Suprapubic skin (tissue), 4 donors: ENCODE results near the gene C2orf42. TPM values are rescaled to one million over a fixed set of nuclear protein-coding genes. Genes with fewer than 3 reads are reported as not detected.
A peak's percentile ranks its signal among the peaks of the same experiment; 100 is the strongest.
"Not testable (repeated sequence)": the region's sequence is repeated elsewhere in the genome, so short reads cannot be mapped to it uniquely, and the experiment has no call there.

Experiments
- DNase-seq, 2 donors: peaks; one replicate each; pipeline ENCODE4 v3.0.0-alpha.2; 2019; ENCODE audit warnings: low spot score in 2 of 2
- H3K27ac ChIP-seq: fragments of 200-600 bp; sonication (generic); one replicate; pipeline ENCODE4 v1.5.1; 2019
- H3K27me3 ChIP-seq: fragments of 200-600 bp; sonication (generic); one replicate; pipeline ENCODE4 v1.5.1; 2019
- H3K36me3 ChIP-seq: fragments of 200-600 bp; sonication (generic); one replicate; pipeline ENCODE4 v1.5.1; 2019
- H3K4me1 ChIP-seq: fragments of 200-600 bp; sonication (generic); one replicate; pipeline ENCODE4 v1.5.1; 2019
- H3K4me3 ChIP-seq: fragments of 200-600 bp; sonication (generic); one replicate; pipeline ENCODE4 v1.5.1; 2019; ENCODE audit warnings: mild to moderate bottlenecking
- H3K9me3 ChIP-seq: fragments of 200-600 bp; sonication (generic); one replicate; pipeline ENCODE4 v1.5.1; 2019
- EP300 ChIP-seq: sonication (generic); formaldehyde crosslinking; IDR thresholded peaks from one replicate; pipeline ENCODE4 v1.6.1; 2017; ENCODE audit warnings: antibody characterized with exemption
- POLR2A ChIP-seq, 2 donors: fragments of 450-650 bp; IDR thresholded peaks; one replicate each; pipeline ENCODE4 v1.6.1; 2017; ENCODE audit warnings: antibody characterized with exemption in 2 of 2, mild to moderate bottlenecking in 2 of 2, moderate library complexity in 2 of 2
- POLR2AphosphoS5 ChIP-seq, 3 donors: sonication (generic); formaldehyde crosslinking; IDR thresholded peaks; one replicate each; pipeline ENCODE4 v1.6.1; 2017; ENCODE audit warnings: antibody characterized with exemption in 3 of 3
- WGBS: methylation state at CpG from one replicate; pipeline ENCODE4 v1.1.5; 2018; 5-methylcytosine and 5-hydroxymethylcytosine counted together
- total RNA-seq, 4 donors: library from RNA; depleted of rRNA; stranded (reverse); fragments of >200 nt; gene quantifications; one replicate each; pipeline ENCODE4 v1.1.0, GENCODE V29; 2016
- TF ChIP-seq, protein P1 (sequence below), 2 donors: fragments of 200-600 bp in 1 of 2; fragments of 450-650 bp in 1 of 2; sonication (generic) in 1 of 2; IDR thresholded peaks; one replicate each; pipeline ENCODE4 v1.5.1; 2016 to 2019; ENCODE audit warnings: antibody characterized with exemption in 2 of 2, mild to moderate bottlenecking in 1 of 2, moderate library complexity in 1 of 2

Gene C2orf42
- total RNA-seq, result 10 to 100 TPM; 12.4 to 21.6 (median 15.3) TPM

DNA sequence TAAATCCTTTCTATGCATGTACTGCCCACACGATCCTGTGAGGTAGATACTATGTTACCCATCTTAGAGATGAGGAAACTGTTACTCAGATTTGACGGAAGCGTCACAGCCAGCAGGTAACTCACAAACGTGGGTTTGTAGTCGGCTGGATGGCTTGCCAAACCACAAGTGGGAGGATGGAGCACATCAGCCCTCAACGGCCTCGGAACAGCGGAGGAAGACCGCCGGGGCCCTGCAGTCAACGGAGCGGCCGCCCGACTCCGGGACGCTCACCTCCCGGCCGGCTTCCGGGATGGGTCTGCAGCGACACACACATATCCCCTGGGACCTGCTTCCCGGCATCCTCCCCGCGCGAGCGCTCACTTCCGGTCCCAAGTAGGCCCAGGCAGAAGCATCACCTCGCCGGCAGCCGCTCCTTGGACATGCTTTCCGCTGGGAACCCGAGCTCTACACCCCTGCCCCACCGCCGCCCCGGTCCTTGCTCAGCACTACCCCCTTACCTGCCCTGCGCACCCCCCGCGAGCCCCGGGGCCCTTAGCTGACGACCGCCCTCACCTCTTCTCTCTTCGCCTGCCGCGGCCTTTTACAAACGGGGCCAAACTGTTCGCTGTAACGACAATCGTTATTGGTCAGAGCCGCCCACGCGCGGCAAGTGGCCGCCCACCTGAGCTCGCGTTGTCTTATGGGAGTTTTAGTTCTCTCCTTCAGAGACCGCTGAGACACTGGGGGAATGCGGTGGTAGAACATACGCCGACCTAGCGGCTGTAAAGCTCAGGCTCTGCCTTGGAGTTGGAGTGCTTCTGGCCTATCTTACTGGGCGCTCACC is at the start of gene C2orf42:
C2orf42 (minus strand) TSS at position 602 of the 826 bp plus-strand sequence. CDS start 9,034 bp downstream, outside the sequence.
- Histone ChIP-seq H3K4me3 (peak within 1 kb of the TSS; percentile 78), H3K9me3 (no peaks in the 10 kb centered on the region), H3K36me3 (no peaks in the 10 kb centered on the region), H3K27me3 (no peaks in the 10 kb centered on the region), H3K4me1 (peaks cover 7% of the 10 kb centered on the region), H3K27ac (peak within 1 kb of the TSS; percentile 98)
- TF ChIP-seq POLR2AphosphoS5 (IDR thresholded peaks at IDR 0.05) (peak; percentile 91 to 99 (median 95)), POLR2A (IDR thresholded peaks at IDR 0.05) (peak; percentile 91 to 97), EP300 (no peak)
- TF ChIP-seq, protein P1, sequence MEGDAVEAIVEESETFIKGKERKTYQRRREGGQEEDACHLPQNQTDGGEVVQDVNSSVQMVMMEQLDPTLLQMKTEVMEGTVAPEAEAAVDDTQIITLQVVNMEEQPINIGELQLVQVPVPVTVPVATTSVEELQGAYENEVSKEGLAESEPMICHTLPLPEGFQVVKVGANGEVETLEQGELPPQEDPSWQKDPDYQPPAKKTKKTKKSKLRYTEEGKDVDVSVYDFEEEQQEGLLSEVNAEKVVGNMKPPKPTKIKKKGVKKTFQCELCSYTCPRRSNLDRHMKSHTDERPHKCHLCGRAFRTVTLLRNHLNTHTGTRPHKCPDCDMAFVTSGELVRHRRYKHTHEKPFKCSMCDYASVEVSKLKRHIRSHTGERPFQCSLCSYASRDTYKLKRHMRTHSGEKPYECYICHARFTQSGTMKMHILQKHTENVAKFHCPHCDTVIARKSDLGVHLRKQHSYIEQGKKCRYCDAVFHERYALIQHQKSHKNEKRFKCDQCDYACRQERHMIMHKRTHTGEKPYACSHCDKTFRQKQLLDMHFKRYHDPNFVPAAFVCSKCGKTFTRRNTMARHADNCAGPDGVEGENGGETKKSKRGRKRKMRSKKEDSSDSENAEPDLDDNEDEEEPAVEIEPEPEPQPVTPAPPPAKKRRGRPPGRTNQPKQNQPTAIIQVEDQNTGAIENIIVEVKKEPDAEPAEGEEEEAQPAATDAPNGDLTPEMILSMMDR (IDR thresholded peaks at IDR 0.05), result no peak
- 2% methylated on average over 39 of the region's 60 CpGs for WGBS
- DNase-seq, result peak; percentile 97 to 98

DNA sequence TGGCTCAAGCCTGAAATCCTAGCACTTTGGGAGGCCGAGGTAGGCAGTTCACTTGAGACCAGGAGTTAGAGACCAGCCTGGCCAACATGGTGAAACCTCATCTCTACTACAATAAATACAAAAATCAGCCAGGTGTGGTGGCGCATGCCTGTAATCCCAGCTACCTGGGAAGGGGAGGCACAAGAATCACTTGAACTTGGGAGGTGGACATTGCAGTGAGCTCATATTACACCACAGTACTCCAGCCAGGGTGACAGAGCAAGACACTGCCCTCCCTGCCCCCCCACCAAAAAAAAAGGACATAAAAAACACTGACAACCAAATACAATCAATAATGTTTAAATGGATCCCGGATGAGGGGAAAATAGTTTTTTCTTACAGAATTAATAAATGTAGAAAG is 49.8 kb upstream of the C2orf42 start:
- H3K4me3 ChIP-seq, result no peak overlapping the region
- H3K27me3 ChIP-seq, result no peaks in the 10 kb centered on the region
- WGBS, result 92% methylated on average over 3 of the region's 3 CpGs
- H3K9me3 ChIP-seq, result no peaks in the 10 kb centered on the region
- H3K27ac ChIP-seq, result no peak overlapping the region
- TF ChIP-seq POLR2A (IDR thresholded peaks at IDR 0.05), result no peak
- TF ChIP-seq, protein P1 (IDR thresholded peaks at IDR 0.05), result no peak
- no peak for TF ChIP-seq POLR2AphosphoS5 (IDR thresholded peaks at IDR 0.05)
- no peak for TF ChIP-seq EP300
- H3K4me1 ChIP-seq, result peaks cover 17% of the 10 kb centered on the region
- H3K36me3 ChIP-seq, result peaks cover 9% of the 10 kb centered on the region
- DNase-seq, result no peak

- no peaks in the 10 kb centered on the region for H3K27me3 ChIP-seq
- no peaks in the 10 kb centered on the region for H3K4me1 ChIP-seq
- no peak overlapping the region for H3K27ac ChIP-seq
- DNase-seq, result no peak
- H3K36me3 ChIP-seq, result peaks cover 62% of the 10 kb centered on the region
- 66% methylated on average over 3 of the region's 3 CpGs for WGBS
- H3K9me3 ChIP-seq, result no peaks in the 10 kb centered on the region
- TF ChIP-seq EP300, result no peak
- no peak for TF ChIP-seq POLR2A (IDR thresholded peaks at IDR 0.05)
- TF ChIP-seq POLR2AphosphoS5 (IDR thresholded peaks at IDR 0.05), result no peak
- TF ChIP-seq, protein P1 (IDR thresholded peaks at IDR 0.05), result no peak
- H3K4me3 ChIP-seq, result no peak overlapping the region
Measured at GRCh38 chr2:70233926-70234325, 43.1 kb upstream of the C2orf42 start.

GRCh38 chr2:70226781-70227180 is 36.0 kb upstream of the C2orf42 start:
- TF ChIP-seq POLR2AphosphoS5 (IDR thresholded peaks at IDR 0.05), result no peak
- TF ChIP-seq EP300, result no peak
- no peak for TF ChIP-seq POLR2A (IDR thresholded peaks at IDR 0.05)
- TF ChIP-seq, protein P1 (IDR thresholded peaks at IDR 0.05), result no peak
- H3K27me3 ChIP-seq, result no peaks in the 10 kb centered on the region
- DNase-seq, result no peak
- no peak overlapping the region for H3K4me3 ChIP-seq
- 88% methylated on average over 2 of the region's 2 CpGs for WGBS
- H3K27ac ChIP-seq, result no peak overlapping the region
- peaks cover 86% of the 10 kb centered on the region for H3K36me3 ChIP-seq
- H3K9me3 ChIP-seq, result no peaks in the 10 kb centered on the region
- H3K4me1 ChIP-seq, result no peaks in the 10 kb centered on the region

- H3K36me3 ChIP-seq, result peaks cover 88% of the 10 kb centered on the region
- H3K4me1 ChIP-seq, DNase-seq, H3K27me3 ChIP-seq, H3K4me3 ChIP-seq, H3K27ac ChIP-seq, H3K9me3 ChIP-seq: not testable (repeated sequence)
- 97% methylated on average over 3 of the region's 3 CpGs for WGBS
Measured at GRCh38 chr2:70223305-70223704, 32.5 kb upstream of the C2orf42 start.
